ENCODE measurements around the gene CCDC71.

The CCDC71 gene

DNA sequence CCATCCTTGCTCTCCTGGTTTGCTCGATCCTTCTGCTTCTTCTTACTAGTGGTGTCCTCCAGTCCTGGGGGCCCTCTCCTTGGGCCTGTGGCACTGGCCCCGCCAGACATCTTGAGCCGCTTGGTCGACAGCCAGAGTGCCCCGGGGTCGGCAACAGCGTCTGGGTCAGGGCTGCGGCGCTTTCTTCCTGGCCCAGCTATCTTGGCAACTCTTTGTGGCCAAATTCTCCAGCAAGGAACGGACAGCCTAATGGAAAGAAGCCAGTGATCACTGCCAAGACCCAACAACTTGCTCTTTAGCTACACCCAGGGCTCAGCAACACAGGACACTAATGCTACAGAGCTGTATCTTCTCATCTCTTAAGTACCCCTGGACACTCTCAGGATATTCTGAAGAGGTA lies 47.1 kb downstream of the CCDC71 start:
- TF ChIP-seq SNAI2 (CRISPR knock-in tag; IDR thresholded peaks at IDR 0.05): no peak
- no peak for ATAC-seq

All from SK-N-SH treated with all-trans-retinoic acid at 6 μM for 48 hours (cell line).